A549 treated with dexamethasone at 1 μM for 4 hours (cell line): ENCODE results near the gene GSK3A. TPM values are rescaled to one million over a fixed set of nuclear protein-coding genes. Genes with fewer than 3 reads are reported as not detected.

Experiments used
- total RNA-seq: library from RNA; stranded (reverse); fragments of 200-300 nt; extraction: Qiagen RNA extraction; gene quantifications from 5 replicates; pipeline ENCODE4 v1.2.3, GENCODE V29; 2022

Gene GSK3A
- 98.2 to 161 TPM (median 151 TPM) in 5 replicates for total RNA-seq

DNA sequence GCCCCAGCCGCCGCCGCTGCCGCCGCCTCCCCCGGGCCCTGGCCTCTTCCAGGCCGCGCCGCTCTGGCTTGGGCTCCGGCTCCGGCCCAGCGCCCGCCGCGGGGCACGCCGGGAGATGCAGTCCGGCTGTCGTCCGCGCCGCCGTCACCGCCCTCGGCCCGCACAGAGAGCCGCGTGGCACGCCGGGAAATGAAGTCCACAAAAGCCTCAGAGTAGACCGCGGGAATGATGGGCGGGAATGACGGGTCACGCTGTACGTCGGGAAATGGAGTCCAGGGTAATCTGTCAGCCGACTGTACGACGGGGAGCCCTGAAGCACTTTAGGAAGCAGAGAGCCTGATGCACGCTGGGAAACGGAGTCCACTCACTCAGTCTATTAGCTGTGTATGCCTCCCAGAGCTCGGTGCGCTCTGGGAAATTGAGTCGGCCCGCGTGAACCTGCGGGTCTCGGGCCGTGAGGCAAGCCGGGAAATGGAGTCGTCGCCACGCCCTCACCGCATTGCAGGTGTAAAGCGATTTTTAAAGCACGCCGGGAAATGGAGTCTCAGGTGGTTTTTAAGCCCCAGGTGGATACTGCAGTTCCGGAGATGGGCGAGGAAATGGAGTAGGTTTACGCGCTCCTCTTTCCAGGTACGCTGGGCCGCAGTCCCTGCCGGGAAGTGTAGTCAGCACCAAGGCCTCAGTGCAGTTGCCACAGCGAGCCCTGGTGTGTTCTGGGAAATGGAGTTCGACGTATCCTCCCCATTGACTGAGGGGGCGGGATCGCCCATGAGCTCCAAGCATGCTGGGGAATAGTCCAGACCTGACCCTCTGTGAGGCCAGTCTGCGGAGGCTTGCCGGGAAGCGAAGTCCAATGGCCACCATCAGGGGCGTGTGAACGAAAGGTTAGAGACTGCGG is at the start of gene GSK3A:
Gene GSK3A (minus strand): TSS at position 91 of the 898 bp plus-strand sequence. CDS start 137 bp downstream, outside the sequence.

GRCh38 chr19:42268704-42269477 is 26.5 kb upstream of the GSK3A start, which contains the start of gene CIC:
TSS of gene CIC (plus strand) at chr19:42269252. CDS start at chr19:42271784, 2,532 bp downstream.

DNA sequence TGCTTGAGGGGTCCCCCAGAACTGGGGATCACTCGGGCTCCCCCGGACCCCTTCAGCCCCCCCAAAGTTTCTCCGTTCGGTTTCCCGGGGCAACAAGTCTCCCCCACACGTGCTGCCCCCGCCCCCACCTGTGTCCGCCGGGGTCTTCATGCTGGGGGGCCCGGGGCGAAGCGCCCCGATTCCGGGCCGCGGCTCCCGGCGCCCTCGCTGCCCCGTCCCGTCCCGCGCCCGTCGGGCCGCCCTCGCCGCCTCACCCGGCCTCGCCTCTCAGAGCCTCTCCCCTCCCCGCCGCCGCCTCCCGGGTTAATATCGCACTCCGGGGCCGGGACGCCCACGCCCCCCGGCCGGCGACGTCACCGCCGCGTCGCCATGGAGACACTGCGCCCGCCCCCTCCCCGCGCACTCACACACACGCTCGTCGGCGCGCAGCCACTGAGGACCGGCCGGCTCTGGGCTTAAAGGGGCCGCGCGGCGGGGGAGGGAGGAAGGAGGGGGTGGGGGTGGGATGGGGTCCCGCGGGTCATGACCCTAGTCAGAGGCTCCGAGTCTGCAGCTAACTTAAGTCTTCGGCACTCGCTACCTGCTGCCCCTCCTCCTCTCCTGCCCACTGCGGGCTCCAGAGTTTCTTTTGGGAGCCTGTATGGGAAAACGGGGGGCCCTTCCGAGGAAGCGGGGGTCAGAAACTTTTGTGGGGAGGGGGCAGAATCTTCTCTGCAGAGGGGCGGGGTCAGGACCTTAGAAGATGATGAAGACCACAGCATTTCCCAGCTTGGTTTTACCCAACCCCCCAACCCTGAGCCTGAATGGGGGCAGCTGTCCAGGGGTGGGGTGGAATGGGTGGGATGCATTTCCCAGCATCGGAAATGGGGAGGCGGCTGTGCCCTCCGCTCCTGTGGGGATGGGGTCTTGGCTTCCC is 12.7 kb upstream of the GSK3A start, which contains the start of gene ERF:
Gene ERF (minus strand): TSS at position 279 of the 916 bp plus-strand sequence. CDS start 129 bp downstream, at position 150.

GRCh38 chr19:42219812-42220750 is 22.3 kb downstream of the GSK3A start, which contains the start of gene ZNF526:
TSS of gene ZNF526 (plus strand) at chr19:42220312. CDS start at chr19:42224404, 4,092 bp downstream.

DNA sequence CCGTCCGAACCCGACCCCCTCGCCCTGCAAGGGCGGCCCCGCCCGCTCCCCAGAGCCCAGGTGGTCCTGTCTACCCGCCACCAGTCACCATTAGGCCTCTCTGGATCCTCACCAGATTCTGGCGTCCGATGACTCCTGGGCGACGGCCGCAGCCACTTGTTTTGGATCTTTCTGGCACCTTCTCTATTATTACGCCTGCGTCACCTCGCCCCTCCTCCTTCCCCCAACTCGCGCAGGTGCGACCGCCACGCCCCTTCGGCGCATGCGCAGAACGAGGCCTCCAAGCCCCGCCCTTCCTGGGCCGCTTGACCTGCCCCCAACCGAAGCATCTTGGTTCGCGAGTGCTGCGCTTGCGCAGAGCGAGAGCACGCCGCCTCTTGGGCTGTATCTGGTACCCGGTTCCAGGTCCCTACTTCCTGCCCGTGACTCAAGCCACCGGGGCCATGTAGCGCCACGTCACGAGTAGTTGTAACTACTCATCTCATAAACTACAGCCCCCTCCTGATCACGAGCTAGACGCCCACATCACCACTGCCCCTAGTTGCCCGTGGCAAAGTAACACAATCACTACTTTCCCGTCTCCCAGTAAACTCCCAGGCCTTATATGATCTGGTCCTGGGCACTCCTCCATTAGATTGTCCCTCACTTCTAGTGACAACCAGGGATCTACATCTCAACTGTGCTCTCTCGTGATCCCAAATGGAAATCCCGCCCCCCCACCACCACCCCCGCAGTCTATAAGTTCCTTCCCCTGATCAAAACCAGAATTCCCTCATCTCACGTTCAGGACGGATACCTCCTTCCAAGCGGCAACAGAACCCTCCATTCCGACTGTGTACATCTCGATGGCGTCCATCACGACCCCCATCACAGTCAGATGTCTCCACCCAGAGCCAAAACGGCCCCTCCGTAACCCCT is 24.6 kb downstream of the GSK3A start, which contains the start of gene DEDD2:
Gene DEDD2 (minus strand): TSS at position 158 of the 918 bp plus-strand sequence. CDS start 670 bp downstream, outside the sequence.

Other genes starting within 250 kb of the GSK3A start
- gene ATP1A3, start 248.4 kb downstream of the GSK3A start, total RNA-seq: 2.9 to 5.9 TPM (median 4.7 TPM) in 5 replicates
- gene GRIK5, start 172.4 kb downstream of the GSK3A start, total RNA-seq: 0.21 to 0.85 TPM (median 0.43 TPM) in 5 replicates
- gene ZNF574, start 166.4 kb downstream of the GSK3A start, total RNA-seq: 27.5 to 39.1 TPM (median 36.6 TPM) in 5 replicates
- 0.32 to 0.80 TPM (median 0.58 TPM) in 5 replicates for gene POU2F2, start 110.2 kb downstream of the GSK3A start, total RNA-seq
- 43.9 to 67.3 TPM (median 59.2 TPM) in 5 replicates for gene DEDD2, start 24.9 kb downstream of the GSK3A start, total RNA-seq
- 14.7 to 21.8 TPM (median 20.5 TPM) in 5 replicates for gene ZNF526, start 22.3 kb downstream of the GSK3A start, total RNA-seq
- gene ERF, start 12.5 kb upstream of the GSK3A start, total RNA-seq: 93.6 to 136 TPM (median 133 TPM) in 5 replicates
- gene CIC, start 26.6 kb upstream of the GSK3A start, total RNA-seq: 29.7 to 57.5 TPM (median 53.9 TPM) in 5 replicates
- 3.4 to 4.5 TPM (median 3.6 TPM) in 5 replicates for gene PRR19, start 59.5 kb upstream of the GSK3A start, total RNA-seq
- gene PAFAH1B3, start 60.0 kb upstream of the GSK3A start, total RNA-seq: 117 to 151 TPM (median 136 TPM) in 5 replicates
- gene TMEM145, start 70.7 kb upstream of the GSK3A start, total RNA-seq: 2.2 to 4.2 TPM (median 3.6 TPM) in 5 replicates
- gene MEGF8, start 83.0 kb upstream of the GSK3A start, total RNA-seq: 19.7 to 32.1 TPM (median 27.4 TPM) in 5 replicates
- gene CNFN, start 147.7 kb upstream of the GSK3A start, total RNA-seq: 39.9 to 48.7 TPM (median 42.0 TPM) in 5 replicates
- gene LIPE, start 184.8 kb upstream of the GSK3A start, total RNA-seq: 1.4 to 2.1 TPM (median 1.6 TPM) in 5 replicates
- gene CXCL17, start 200.3 kb upstream of the GSK3A start, total RNA-seq: 0.08 to 0.20 TPM (median 0.17 TPM) in 4 of 5 replicates, not detected in the other